SK-N-SH (cell line): Measurements from ENCODE around the gene KCNQ5.

Experiments
- CHD2 ChIP-seq: fragments of 150-350 bp; IDR thresholded peaks from 2 replicates; pipeline ENCODE4 v1.6.1; 2018; ENCODE audit warnings: low read length; ENCODE audit not compliant: partially characterized antibody
- CTCF ChIP-seq: fragments of 200-600 bp; sonication (generic); IDR thresholded peaks from 2 replicates; pipeline ENCODE4 v1.6.1; 2017; ENCODE audit warnings: antibody characterized with exemption, mild to moderate bottlenecking, moderate library complexity
- ELF1 ChIP-seq: IDR thresholded peaks from 2 replicates; pipeline ENCODE4 v1.4.0; 2012
- EZH2phosphoT487 ChIP-seq: fragments of 200-600 bp; sonication (generic); IDR thresholded peaks from 2 replicates; pipeline ENCODE4 v1.6.1; 2017; ENCODE audit warnings: low read depth, mixed run types, mild to moderate bottlenecking, antibody characterized with exemption, moderate library complexity, borderline replicate concordance
- GABPA ChIP-seq: IDR thresholded peaks from 2 replicates; pipeline ENCODE4 v1.4.0; 2012; ENCODE audit warnings: low read depth, mild to moderate bottlenecking
- RAD21 ChIP-seq: IDR thresholded peaks from 2 replicates; pipeline ENCODE4 v1.6.1; 2012; ENCODE audit warnings: mild to moderate bottlenecking, low read length
- REST ChIP-seq: IDR thresholded peaks from 2 replicates; pipeline ENCODE4 v1.6.1; 2012; ENCODE audit warnings: mild to moderate bottlenecking, low read depth, low read length, moderate library complexity
- SIN3A ChIP-seq: IDR thresholded peaks from 2 replicates; pipeline ENCODE4 v1.6.1; 2012; ENCODE audit warnings: low read depth, mild to moderate bottlenecking, low read length, moderate library complexity, borderline replicate concordance
- YY1 ChIP-seq: IDR thresholded peaks from 2 replicates; pipeline ENCODE4 v1.4.0; 2012; ENCODE audit warnings: low read depth, mild to moderate bottlenecking

GRCh38 chr6:72636786-72637185 is 14.9 kb downstream of the KCNQ5 start:
- TF ChIP-seq CTCF = no peak
- TF ChIP-seq ELF1 = no peak
- no peak for TF ChIP-seq EZH2phosphoT487
- TF ChIP-seq SIN3A = no peak
- no peak for TF ChIP-seq GABPA
- no peak for TF ChIP-seq RAD21
- TF ChIP-seq REST = no peak
- TF ChIP-seq YY1 = no peak
- no peak for TF ChIP-seq CHD2
